B cell (primary cell): Measurements from ENCODE around the gene ADCY10. TPM values are rescaled to one million over a fixed set of nuclear protein-coding genes. Genes with fewer than 3 reads are reported as not detected.

Source experiments
- ATAC-seq: fragments of 200-7000 bp; cut with Tn5 transposase; one replicate; pipeline ENCODE4 v1.10.0; 2021; ENCODE audit warnings: low read depth, mild to moderate bottlenecking, moderate number of reproducible peaks, moderate library complexity
- CTCF ChIA-PET: fragments of 350-600 bp; sonication (Branson Sonifier 250); formaldehyde crosslinking; loops from one replicate; lab custom pipeline; 2021; ENCODE audit warnings: antibody characterized with exemption, inconsistent platforms; lab: Charles Lee
- POLR2A ChIA-PET: fragments of 350-600 bp; sonication (Branson Sonifier 250); formaldehyde crosslinking; loops from one replicate; lab custom pipeline; 2021; ENCODE audit warnings: antibody characterized with exemption; lab: Charles Lee
- DNase-seq: peaks from one replicate; pipeline ENCODE4 v3.0.0; 2013
- H2AFZ ChIP-seq: 2 replicates; pipeline ENCODE4 v1.6.1; 2012; ENCODE audit warnings: mild to moderate bottlenecking, low read depth, low read length; ENCODE audit not compliant: insufficient read depth, poor library complexity, severe bottlenecking
- H3K27ac ChIP-seq, 2 donors: 1 replicate in 1 of 2; 2 replicates in 1 of 2; pipeline ENCODE4 v1.5.1; 2012 to 2013; ENCODE audit warnings: low read length in 2 of 2, mild to moderate bottlenecking in 2 of 2, moderate library complexity in 1 of 2
- H3K27me3 ChIP-seq, 4 experiments: fragments of 200-600 bp in 1 of 4; sonication (generic) in 1 of 4; replicated peaks in 1 of 4; 1 replicate in 2 of 4; 2 replicates in 2 of 4; pipeline versions ENCODE4 v1.6.1 to v1.7.0; 2013 to 2016; ENCODE audit warnings: low read length in 3 of 4, mild to moderate bottlenecking in 2 of 4, mixed read lengths in 1 of 4, moderate library complexity in 1 of 4; ENCODE audit not compliant: insufficient read depth in 4 of 4, control insufficient read depth in 3 of 4; ENCODE audit errors: control extremely low read depth in 1 of 4
- H3K36me3 ChIP-seq, 2 experiments: replicated peaks in 1 of 2; 1 replicate in 1 of 2; 2 replicates in 1 of 2; pipeline versions ENCODE4 v1.6.1 to v1.7.1; 2013; ENCODE audit warnings: low read length in 1 of 2; ENCODE audit not compliant: insufficient read depth in 2 of 2, control insufficient read depth in 1 of 2; ENCODE audit errors: control extremely low read depth in 1 of 2, extremely low read depth in 1 of 2
- H3K4me1 ChIP-seq, 2 donors: fragments of 200-600 bp in 1 of 2; sonication (generic) in 1 of 2; 1 replicate in 1 of 2; 2 replicates in 1 of 2; pipeline versions ENCODE4 v1.5.1 to v1.6.1; 2013 to 2017; ENCODE audit warnings: low read length in 2 of 2; ENCODE audit not compliant: control insufficient read depth in 2 of 2, insufficient read depth in 2 of 2
- H3K4me2 ChIP-seq: replicated peaks from 2 replicates; pipeline ENCODE3; 2012; ENCODE audit warnings: mild to moderate bottlenecking, low read depth, low read length; ENCODE audit not compliant: poor library complexity, severe bottlenecking
- H3K4me3 ChIP-seq, 5 experiments: fragments of 200-600 bp in 1 of 5; sonication (generic) in 1 of 5; 1 replicate in 3 of 5; 2 replicates in 2 of 5; pipeline versions ENCODE4 v1.5.1 to v1.7.0; 2011 to 2016; ENCODE audit warnings: low read length in 4 of 5, mild to moderate bottlenecking in 4 of 5, low read depth in 2 of 5, control low read depth in 1 of 5, moderate library complexity in 1 of 5; ENCODE audit not compliant: insufficient read depth in 1 of 5; ENCODE audit errors: control extremely low read depth in 1 of 5, extremely low read depth in 1 of 5
- H3K79me2 ChIP-seq: fragments of 200-600 bp; sonication (generic); one replicate; pipeline ENCODE4 v1.6.0; 2016; ENCODE audit warnings: low read length; ENCODE audit not compliant: control insufficient read depth, insufficient read depth
- H3K9ac ChIP-seq: fragments of 200-600 bp; sonication (generic); 2 replicates; pipeline ENCODE4 v1.6.1; 2017; ENCODE audit warnings: mild to moderate bottlenecking, low read length, moderate library complexity
- H3K9me3 ChIP-seq, 3 donors: one replicate each; pipeline versions ENCODE4 v1.6.1 to v1.7.1; 2013; ENCODE audit warnings: low read length in 2 of 3; ENCODE audit not compliant: control insufficient read depth in 2 of 3, insufficient read depth in 1 of 3; ENCODE audit errors: control extremely low read depth in 1 of 3
- H4K20me1 ChIP-seq: 2 replicates; pipeline ENCODE4 v1.6.0; 2012; ENCODE audit warnings: mild to moderate bottlenecking, low read length; ENCODE audit not compliant: insufficient read depth, control insufficient read depth, poor library complexity, severe bottlenecking
- H3K27ac Mint-ChIP-seq: one replicate; pipeline ENCODE4 v1.8.0; 2021; ENCODE audit warnings: mixed read lengths
- H3K27me3 Mint-ChIP-seq: one replicate; pipeline ENCODE4 v1.8.0; 2021; ENCODE audit warnings: mixed read lengths
- H3K4me1 Mint-ChIP-seq: one replicate; pipeline ENCODE4 v1.8.0; 2021; ENCODE audit warnings: mixed read lengths
- H3K4me3 Mint-ChIP-seq: one replicate; pipeline ENCODE4 v1.8.0; 2021; ENCODE audit warnings: mixed read lengths
- H3K9me3 Mint-ChIP-seq: one replicate; pipeline ENCODE4 v1.8.0; 2022; ENCODE audit warnings: mixed read lengths; ENCODE audit not compliant: insufficient read depth
- CTCF ChIP-seq: fragments of 200-600 bp; IDR thresholded peaks from one replicate; pipeline ENCODE4 v1.8.0; 2022; ENCODE audit warnings: antibody characterized with exemption, mild to moderate bottlenecking
- EZH2 ChIP-seq: IDR thresholded peaks from 2 replicates; pipeline ENCODE4 v1.6.1; 2012; ENCODE audit warnings: borderline replicate concordance, low read depth, mild to moderate bottlenecking, moderate library complexity, low read length; ENCODE audit not compliant: insufficient read depth, poor library complexity, severe bottlenecking
- WGBS: methylation state at CpG from one replicate; pipeline ENCODE4 v1.1.5; 2013; ENCODE audit warnings: missing lambda C conversion rate; ENCODE audit not compliant: insufficient coverage; 5-methylcytosine and 5-hydroxymethylcytosine counted together
- intact Hi-C: fragments of 100-400 bp; cut with micrococcal nuclease; formaldehyde crosslinking; loops from one replicate; pipeline ENCODE4 v1.10.0; 2022
- polyA plus RNA-seq: library from polyadenylated mRNA; depleted of rRNA; stranded (reverse); fragments of >200 nt; gene quantifications from 2 replicates; pipeline ENCODE4 v1.2.3, GENCODE V29; 2012
- total RNA-seq, 2 donors: library from RNA; stranded (reverse); fragments of 120-200 nt in 1 of 2; gene quantifications; 1 replicate in 1 of 2; 2 replicates in 1 of 2; pipeline versions ENCODE4 v1.2.3 to v1.2.4, GENCODE V29; 2013 to 2022

Gene ADCY10
- total and polyA plus RNA-seq, 2 donors (not counting 1 experiment from before 2014, with no cell fraction given), result 0.15 TPM; not detected in 1

DNA sequence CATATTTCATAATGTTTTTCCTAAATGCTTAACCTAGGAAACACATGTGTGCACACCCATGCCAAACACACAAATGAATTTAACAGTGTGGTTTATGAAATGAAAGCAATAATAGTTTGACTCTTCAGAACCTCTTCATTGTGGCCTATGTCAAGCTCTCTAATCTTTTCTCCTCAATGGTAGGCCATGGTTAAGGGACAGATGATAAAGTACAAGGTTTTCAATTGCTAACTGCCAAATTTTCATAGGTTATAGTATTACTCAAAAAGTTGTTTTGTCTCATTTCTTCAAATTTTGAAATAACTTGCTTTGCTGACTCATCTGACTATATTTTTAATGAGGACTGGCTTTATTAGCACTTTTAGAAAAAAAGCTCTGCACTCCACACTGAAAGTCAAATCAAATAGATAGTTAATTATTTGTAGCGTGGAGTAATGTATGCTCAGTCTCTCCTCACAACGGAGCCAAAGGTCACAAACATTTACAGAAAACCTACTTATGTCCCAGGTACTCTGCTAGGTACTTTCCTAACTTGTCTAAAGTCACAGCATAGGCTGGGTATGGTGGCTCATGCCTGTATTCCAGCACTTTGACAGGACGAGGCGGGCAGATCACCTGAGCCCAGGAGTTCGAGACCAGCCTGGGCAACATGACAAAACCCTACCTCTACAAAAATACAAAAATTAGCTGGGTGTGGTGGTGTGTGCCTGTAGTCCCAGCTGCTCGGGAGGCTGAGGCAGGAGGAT lies 3.0 kb upstream of the ADCY10 start:
- Mint-ChIP-seq H3K27me3 (no peaks in the 10 kb centered on the region), H3K27ac (no peak overlapping the region), H3K9me3 (no peaks in the 10 kb centered on the region), H3K4me3 (no peak overlapping the region), H3K4me1 (no peaks in the 10 kb centered on the region)
- CTCF ChIA-PET, result interaction anchor here (0.8 kb wide), 1 partner anchor 202 kb away, joined by 3 read pairs; no protein-coding TSS in a partner anchor
- 100% methylated on average over 1 of the region's 6 CpGs for WGBS
- POLR2A ChIA-PET, result no interaction called here
- Histone ChIP-seq H3K27ac (no peak overlapping the region), H3K4me2 (no peak overlapping the region), H3K4me1 (no peaks in the 10 kb centered on the region), H3K9ac (no peak overlapping the region), H3K4me3 (no peak overlapping the region), H4K20me1 (no peaks in the 10 kb centered on the region), H2AFZ (no peak overlapping the region), H3K9me3 (no peaks in the 10 kb centered on the region), H3K27me3 (no peaks in the 10 kb centered on the region), H3K79me2 (no peaks in the 10 kb centered on the region), H3K36me3 (peaks cover 6 to 23% of the 10 kb centered on the region in 2 experiments)
- intact Hi-C loops, result no loop called here
- TF ChIP-seq CTCF (no peak), EZH2 (no peak)
- DNase-seq, result no peak
- no peak for ATAC-seq

GRCh38 chr1:167915569-167915968 lies 1.6 kb upstream of the ADCY10 start:
- intact Hi-C loops, result no loop called here
- H3K9me3 ChIP-seq, result no peaks in the 10 kb centered on the region
- DNase-seq (no peak), ATAC-seq (no peak)
- H3K4me2 ChIP-seq, result no peak overlapping the region
- 96% methylated on average over 7 of the region's 8 CpGs for WGBS
- H3K9me3 Mint-ChIP-seq, result no peaks in the 10 kb centered on the region
- H3K4me1 ChIP-seq, result no peaks in the 10 kb centered on the region
- H3K27me3 Mint-ChIP-seq, result no peaks in the 10 kb centered on the region
- H3K27ac ChIP-seq, result no peak overlapping the region
- ChIA-PET CTCF (no interaction called here), POLR2A (no interaction called here)
- peaks cover 6 to 23% of the 10 kb centered on the region in 2 experiments for H3K36me3 ChIP-seq
- peak overlapping the region; percentile 10 for H3K27ac Mint-ChIP-seq
- H3K4me3 ChIP-seq, result no peak overlapping the region
- peaks cover 2% of the 10 kb centered on the region for H3K4me1 Mint-ChIP-seq
- H3K27me3 ChIP-seq, result no peaks in the 10 kb centered on the region
- TF ChIP-seq CTCF (no peak), EZH2 (no peak)
- no peaks in the 10 kb centered on the region for H4K20me1 ChIP-seq
- H3K79me2 ChIP-seq, result no peaks in the 10 kb centered on the region
- no peak overlapping the region for H2AFZ ChIP-seq
- H3K9ac ChIP-seq, result no peak overlapping the region
- H3K4me3 Mint-ChIP-seq, result no peak overlapping the region
